ENCODE data around the gene TMCO4.
"Not testable (repeated sequence)": the region's sequence is repeated elsewhere in the genome, so short reads cannot be mapped to it uniquely, and the experiment has no call there.

The TMCO4 gene

GRCh38 chr1:19799230-19800075, at the start of gene TMCO4:
Gene TMCO4, minus strand, starts transcription at chr1:19799916. Its CDS starts 19,158 bp downstream, at chr1:19780758.
- Mint-ChIP-seq H3K4me1 (peaks cover 37% of the 10 kb centered on the region), H3K4me3 (peak within 1 kb of the TSS; percentile 82), H3K27ac (peak within 1 kb of the TSS; percentile 97), H3K36me3 (peaks cover 9% of the 10 kb centered on the region), H3K9me3 (no peaks in the 10 kb centered on the region)
- peak; percentile 49 to 82 for DNase-seq (ENCODE audit: low spot score in 2 of 2)
- peak; percentile 91 for ATAC-seq

GRCh38 chr1:19849307-19849706, 49.6 kb upstream of the TMCO4 start:
- H3K27ac Mint-ChIP-seq; H3K4me1 Mint-ChIP-seq; H3K4me3 Mint-ChIP-seq; ATAC-seq; H3K9me3 Mint-ChIP-seq; H3K36me3 Mint-ChIP-seq; DNase-seq (ENCODE audit: low spot score in 2 of 2): not testable (repeated sequence)

- not testable (repeated sequence) for H3K9me3 Mint-ChIP-seq; H3K4me1 Mint-ChIP-seq; H3K27ac Mint-ChIP-seq; ATAC-seq; H3K36me3 Mint-ChIP-seq; H3K4me3 Mint-ChIP-seq; DNase-seq (ENCODE audit: low spot score in 2 of 2)
Measured at GRCh38 chr1:19847334-19847733, 47.6 kb upstream of the TMCO4 start.

GRCh38 chr1:19846338-19846737, 46.6 kb upstream of the TMCO4 start:
- Mint-ChIP-seq H3K27ac (no peak overlapping the region), H3K4me1 (no peaks in the 10 kb centered on the region), H3K9me3 (no peaks in the 10 kb centered on the region), H3K4me3 (no peak overlapping the region), H3K36me3 (no peaks in the 10 kb centered on the region)
- DNase-seq (ENCODE audit: low spot score in 2 of 2) = no peak
- ATAC-seq = no peak

GRCh38 chr1:19845555-19845954, 45.8 kb upstream of the TMCO4 start:
- DNase-seq (ENCODE audit: low spot score in 2 of 2) (no peak), ATAC-seq (no peak)
- H3K36me3 Mint-ChIP-seq = no peaks in the 10 kb centered on the region
- H3K27ac Mint-ChIP-seq = no peak overlapping the region
- H3K4me1 Mint-ChIP-seq = no peaks in the 10 kb centered on the region
- H3K9me3 Mint-ChIP-seq = no peaks in the 10 kb centered on the region
- H3K4me3 Mint-ChIP-seq = no peak overlapping the region

GRCh38 chr1:19844731-19845495, 45.2 kb upstream of the TMCO4 start:
- DNase-seq (ENCODE audit: low spot score in 2 of 2) = no peak
- no peaks in the 10 kb centered on the region for H3K36me3 Mint-ChIP-seq
- H3K4me1 Mint-ChIP-seq = no peaks in the 10 kb centered on the region
- H3K4me3 Mint-ChIP-seq = no peak overlapping the region
- H3K27ac Mint-ChIP-seq = no peak overlapping the region
- no peak for ATAC-seq
- no peaks in the 10 kb centered on the region for H3K9me3 Mint-ChIP-seq

- ATAC-seq = no peak
- no peak for DNase-seq (ENCODE audit: low spot score in 2 of 2)
- Mint-ChIP-seq H3K9me3 (no peaks in the 10 kb centered on the region), H3K27ac (no peak overlapping the region), H3K36me3 (no peaks in the 10 kb centered on the region), H3K4me1 (no peaks in the 10 kb centered on the region), H3K4me3 (no peak overlapping the region)
Measured at GRCh38 chr1:19840228-19840627, 40.5 kb upstream of the TMCO4 start.

- Mint-ChIP-seq H3K4me1 (no peaks in the 10 kb centered on the region), H3K36me3 (no peaks in the 10 kb centered on the region), H3K27ac (no peak overlapping the region), H3K4me3 (no peak overlapping the region), H3K9me3 (no peaks in the 10 kb centered on the region)
- no peak for DNase-seq (ENCODE audit: low spot score in 2 of 2)
- ATAC-seq = no peak
Measured at GRCh38 chr1:19837866-19838265, 38.1 kb upstream of the TMCO4 start.

GRCh38 chr1:19835578-19835977, 35.9 kb upstream of the TMCO4 start:
- H3K27ac Mint-ChIP-seq = no peak overlapping the region
- DNase-seq (ENCODE audit: low spot score in 2 of 2) (no peak), ATAC-seq (no peak)
- no peaks in the 10 kb centered on the region for H3K4me1 Mint-ChIP-seq
- H3K9me3 Mint-ChIP-seq = no peaks in the 10 kb centered on the region
- H3K36me3 Mint-ChIP-seq = no peaks in the 10 kb centered on the region
- H3K4me3 Mint-ChIP-seq = no peak overlapping the region

- no peak overlapping the region for H3K27ac Mint-ChIP-seq
- ATAC-seq = no peak
- DNase-seq (ENCODE audit: low spot score in 2 of 2) = no peak
- no peak overlapping the region for H3K4me3 Mint-ChIP-seq
- no peaks in the 10 kb centered on the region for H3K4me1 Mint-ChIP-seq
- no peaks in the 10 kb centered on the region for H3K9me3 Mint-ChIP-seq
- no peaks in the 10 kb centered on the region for H3K36me3 Mint-ChIP-seq
Measured at GRCh38 chr1:19831441-19831840, 31.7 kb upstream of the TMCO4 start.

GRCh38 chr1:19828546-19828945, 28.8 kb upstream of the TMCO4 start:
- H3K4me3 Mint-ChIP-seq = no peak overlapping the region
- no peak for DNase-seq (ENCODE audit: low spot score in 2 of 2)
- H3K9me3 Mint-ChIP-seq = no peaks in the 10 kb centered on the region
- H3K27ac Mint-ChIP-seq = no peak overlapping the region
- no peaks in the 10 kb centered on the region for H3K36me3 Mint-ChIP-seq
- ATAC-seq = no peak
- H3K4me1 Mint-ChIP-seq = peaks cover 14% of the 10 kb centered on the region

GRCh38 chr1:19825298-19825697, 25.6 kb upstream of the TMCO4 start:
- no peak overlapping the region for H3K27ac Mint-ChIP-seq
- H3K4me1 Mint-ChIP-seq = peaks cover 14% of the 10 kb centered on the region
- DNase-seq (ENCODE audit: low spot score in 2 of 2) = no peak
- no peaks in the 10 kb centered on the region for H3K9me3 Mint-ChIP-seq
- ATAC-seq = no peak
- H3K36me3 Mint-ChIP-seq = no peaks in the 10 kb centered on the region
- no peak overlapping the region for H3K4me3 Mint-ChIP-seq

GRCh38 chr1:19824541-19824940, 24.8 kb upstream of the TMCO4 start:
- no peak for ATAC-seq
- no peak overlapping the region for H3K27ac Mint-ChIP-seq
- H3K9me3 Mint-ChIP-seq = no peaks in the 10 kb centered on the region
- H3K4me1 Mint-ChIP-seq = peaks cover 14% of the 10 kb centered on the region
- H3K4me3 Mint-ChIP-seq = no peak overlapping the region
- DNase-seq (ENCODE audit: low spot score in 2 of 2) = no peak
- H3K36me3 Mint-ChIP-seq = no peaks in the 10 kb centered on the region

GRCh38 chr1:19824036-19824435, 24.3 kb upstream of the TMCO4 start:
- Mint-ChIP-seq H3K9me3 (no peaks in the 10 kb centered on the region), H3K27ac (no peak overlapping the region)
- ATAC-seq = no peak

GRCh38 chr1:19819701-19820100, 20.0 kb upstream of the TMCO4 start:
- no peaks in the 10 kb centered on the region for H3K36me3 Mint-ChIP-seq
- no peak overlapping the region for H3K27ac Mint-ChIP-seq
- H3K4me1 Mint-ChIP-seq = peaks cover 4% of the 10 kb centered on the region

More at GRCh38 chr1:19824036-19824435, 24.3 kb upstream of the TMCO4 start:
- peaks cover 14% of the 10 kb centered on the region for H3K4me1 Mint-ChIP-seq
- no peak for DNase-seq (ENCODE audit: low spot score in 2 of 2)
- H3K36me3 Mint-ChIP-seq = no peaks in the 10 kb centered on the region
- H3K4me3 Mint-ChIP-seq = no peak overlapping the region

GRCh38 chr1:19818324-19818723, 18.6 kb upstream of the TMCO4 start:
- no peaks in the 10 kb centered on the region for H3K4me1 Mint-ChIP-seq
- H3K36me3 Mint-ChIP-seq = no peaks in the 10 kb centered on the region
- H3K9me3 Mint-ChIP-seq = no peaks in the 10 kb centered on the region
- ATAC-seq (no peak), DNase-seq (ENCODE audit: low spot score in 2 of 2) (no peak)
- no peak overlapping the region for H3K27ac Mint-ChIP-seq
- no peak overlapping the region for H3K4me3 Mint-ChIP-seq

More at GRCh38 chr1:19819701-19820100, 20.0 kb upstream of the TMCO4 start:
- ATAC-seq = no peak
- no peak for DNase-seq (ENCODE audit: low spot score in 2 of 2)
- no peak overlapping the region for H3K4me3 Mint-ChIP-seq
- H3K9me3 Mint-ChIP-seq = no peaks in the 10 kb centered on the region

Measured in stimulated activated effector memory CD8-positive, alpha-beta T cell treated with anti-CD3 and anti-CD28 coated beads, Interleukin-12 subunit alpha, Interleukin-12 subunit beta, amount 100 ng/mL, for 72 hours (primary cell).